ENCODE data around the gene TMEM205. TPM values are rescaled to one million over a fixed set of nuclear protein-coding genes. Genes with fewer than 3 reads are reported as not detected.

Gene TMEM205
- total RNA-seq, 1 experiment from 2014 or later = 93.1 TPM

DNA sequence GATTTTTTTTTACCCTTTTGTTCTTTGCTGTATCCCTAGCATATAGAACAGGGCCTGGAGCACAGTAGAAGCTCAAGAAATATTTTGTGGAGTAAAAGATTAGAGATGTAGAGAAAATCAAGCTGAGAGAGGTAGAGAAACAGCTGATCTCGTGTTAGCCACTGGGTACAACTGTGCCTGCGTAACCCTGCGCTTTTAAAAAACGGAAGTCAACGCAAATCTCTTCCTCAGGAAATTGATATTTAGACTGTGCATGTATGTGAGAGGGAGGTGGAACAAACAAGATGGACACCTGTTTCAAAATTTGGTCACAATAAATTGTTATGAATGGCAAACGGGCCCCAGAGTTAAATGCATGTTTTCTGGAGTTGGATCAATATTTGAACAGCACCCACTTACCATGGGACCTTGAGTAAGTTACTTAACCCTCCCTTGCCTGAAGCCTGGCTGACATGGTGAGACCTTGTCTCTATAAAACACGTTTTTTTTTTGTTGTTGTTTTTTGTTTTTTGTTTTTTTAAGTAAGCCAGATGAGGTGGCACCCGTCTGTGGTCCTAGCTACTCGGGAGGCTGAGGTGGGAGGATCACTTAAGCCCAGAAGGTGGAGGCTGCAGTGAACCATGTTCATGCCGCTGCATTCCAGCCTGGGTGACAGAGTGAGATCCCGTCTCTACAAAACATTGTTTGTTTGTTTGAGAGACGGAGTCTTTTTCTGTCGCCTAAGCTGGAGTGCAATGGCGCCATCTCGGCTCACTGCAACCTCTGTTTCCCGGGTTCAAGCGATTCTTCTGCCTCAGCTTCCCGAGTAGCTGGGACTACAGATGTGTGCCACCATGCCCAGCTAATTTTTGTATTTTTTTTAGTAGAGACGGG lies 41.3 kb upstream of the TMEM205 start:
- intact Hi-C loops (cut with micrococcal nuclease) = no loop called here
- Mint-ChIP-seq H3K36me3 (ENCODE audit: insufficient read depth, unreplicated experiment) (no peaks in the 10 kb centered on the region), H3K4me3 (ENCODE audit: unreplicated experiment) (no peak overlapping the region), H3K27me3 (ENCODE audit: insufficient read depth, unreplicated experiment) (no peaks in the 10 kb centered on the region), H3K9me3 (ENCODE audit: unreplicated experiment) (no peaks in the 10 kb centered on the region), H3K4me1 (ENCODE audit: insufficient read depth, unreplicated experiment) (no peaks in the 10 kb centered on the region), H3K27ac (ENCODE audit: low read depth, unreplicated experiment) (no peak overlapping the region)
- BruUV-seq (replicated peaks) = no TSS peak
- TF ChIP-seq, protein P1, sequence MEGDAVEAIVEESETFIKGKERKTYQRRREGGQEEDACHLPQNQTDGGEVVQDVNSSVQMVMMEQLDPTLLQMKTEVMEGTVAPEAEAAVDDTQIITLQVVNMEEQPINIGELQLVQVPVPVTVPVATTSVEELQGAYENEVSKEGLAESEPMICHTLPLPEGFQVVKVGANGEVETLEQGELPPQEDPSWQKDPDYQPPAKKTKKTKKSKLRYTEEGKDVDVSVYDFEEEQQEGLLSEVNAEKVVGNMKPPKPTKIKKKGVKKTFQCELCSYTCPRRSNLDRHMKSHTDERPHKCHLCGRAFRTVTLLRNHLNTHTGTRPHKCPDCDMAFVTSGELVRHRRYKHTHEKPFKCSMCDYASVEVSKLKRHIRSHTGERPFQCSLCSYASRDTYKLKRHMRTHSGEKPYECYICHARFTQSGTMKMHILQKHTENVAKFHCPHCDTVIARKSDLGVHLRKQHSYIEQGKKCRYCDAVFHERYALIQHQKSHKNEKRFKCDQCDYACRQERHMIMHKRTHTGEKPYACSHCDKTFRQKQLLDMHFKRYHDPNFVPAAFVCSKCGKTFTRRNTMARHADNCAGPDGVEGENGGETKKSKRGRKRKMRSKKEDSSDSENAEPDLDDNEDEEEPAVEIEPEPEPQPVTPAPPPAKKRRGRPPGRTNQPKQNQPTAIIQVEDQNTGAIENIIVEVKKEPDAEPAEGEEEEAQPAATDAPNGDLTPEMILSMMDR (IDR thresholded peaks at IDR 0.05; ENCODE audit: unreplicated experiment) = no peak
- DNase-seq (ENCODE audit: unreplicated experiment) = no peak
- ChIA-PET CTCF (interaction anchor here (0.6 kb wide), 1 partner anchor 65 kb away, joined by 3 read pairs; no protein-coding TSS in a partner anchor), POLR2A (interaction anchor here (1.3 kb wide), 1 partner anchor 11 kb away, joined by 3 read pairs; no protein-coding TSS in a partner anchor)

DNA sequence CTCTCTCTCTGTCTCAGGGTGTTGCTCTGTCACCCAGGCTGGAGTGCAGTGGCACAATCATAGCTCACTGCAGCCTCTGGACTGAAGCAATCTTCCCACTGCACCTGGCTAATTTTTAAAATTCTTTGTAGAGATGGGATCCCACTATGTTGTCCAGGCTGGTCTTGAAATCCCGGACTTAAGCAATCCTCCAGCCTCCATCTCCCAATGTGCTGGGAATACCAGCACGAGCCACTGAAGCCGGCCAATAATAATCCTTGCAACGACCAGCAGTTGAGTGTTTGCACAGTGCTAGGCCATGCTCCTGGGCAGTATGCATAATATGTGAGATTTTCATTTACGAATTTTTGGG lies 38.7 kb upstream of the TMEM205 start:
- H3K9me3 Mint-ChIP-seq (ENCODE audit: unreplicated experiment) = no peaks in the 10 kb centered on the region
- H3K4me3 Mint-ChIP-seq (ENCODE audit: unreplicated experiment) = no peak overlapping the region
- intact Hi-C loops (cut with micrococcal nuclease) = no loop called here
- ChIA-PET POLR2A (interaction anchor here (0.7 kb wide), 1 partner anchor 136 kb away, joined by 3 read pairs; no protein-coding TSS in a partner anchor), CTCF (interaction anchor here (0.7 to 1.2 kb wide), 3 partner anchors 9 to 494 kb away, joined by 3 to 4 read pairs (median 3); no protein-coding TSS in a partner anchor)
- no peaks in the 10 kb centered on the region for H3K27me3 Mint-ChIP-seq (ENCODE audit: insufficient read depth, unreplicated experiment)
- H3K4me1 Mint-ChIP-seq (ENCODE audit: insufficient read depth, unreplicated experiment) = peaks cover 17% of the 10 kb centered on the region
- TF ChIP-seq, protein P1 (IDR thresholded peaks at IDR 0.05; ENCODE audit: unreplicated experiment) = no peak
- no peak for DNase-seq (ENCODE audit: unreplicated experiment)
- H3K36me3 Mint-ChIP-seq (ENCODE audit: insufficient read depth, unreplicated experiment) = no peaks in the 10 kb centered on the region
- H3K27ac Mint-ChIP-seq (ENCODE audit: low read depth, unreplicated experiment) = no peak overlapping the region
- no TSS peak for BruUV-seq (replicated peaks)

DNA sequence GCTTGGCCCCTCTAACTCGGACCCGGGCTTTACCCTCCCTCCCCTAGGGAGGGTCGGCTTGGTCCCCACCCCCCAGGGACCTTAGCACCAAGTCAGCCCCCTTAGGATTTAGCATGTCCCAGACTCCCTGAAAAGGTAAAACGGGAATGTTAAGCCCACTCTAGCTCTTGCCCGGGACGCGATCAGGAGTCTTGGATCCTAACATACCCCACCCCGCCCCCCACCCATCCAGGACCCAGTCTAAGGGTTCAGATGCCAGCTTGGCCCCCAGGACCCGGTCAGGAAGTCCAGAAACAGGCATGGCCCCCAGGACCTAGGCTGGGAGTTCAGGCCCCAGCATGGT lies 37.6 kb upstream of the TMEM205 start:
- no TSS peak for BruUV-seq (replicated peaks)
- Mint-ChIP-seq H3K27ac (ENCODE audit: low read depth, unreplicated experiment) (no peak overlapping the region), H3K4me1 (ENCODE audit: insufficient read depth, unreplicated experiment) (peaks cover 20% of the 10 kb centered on the region), H3K9me3 (ENCODE audit: unreplicated experiment) (no peaks in the 10 kb centered on the region), H3K4me3 (ENCODE audit: unreplicated experiment) (no peak overlapping the region), H3K36me3 (ENCODE audit: insufficient read depth, unreplicated experiment) (no peaks in the 10 kb centered on the region), H3K27me3 (ENCODE audit: insufficient read depth, unreplicated experiment) (no peaks in the 10 kb centered on the region)
- no peak for DNase-seq (ENCODE audit: unreplicated experiment)
- CTCF ChIA-PET = interaction anchor here (0.6 to 1.8 kb wide), 3 partner anchors 8 to 177 kb away, joined by 3 to 8 read pairs (median 4); no protein-coding TSS in a partner anchor
- intact Hi-C loops (cut with micrococcal nuclease) = no loop called here
- TF ChIP-seq, protein P1 (IDR thresholded peaks at IDR 0.05; ENCODE audit: unreplicated experiment) = no peak
- POLR2A ChIA-PET = no interaction called here

DNA sequence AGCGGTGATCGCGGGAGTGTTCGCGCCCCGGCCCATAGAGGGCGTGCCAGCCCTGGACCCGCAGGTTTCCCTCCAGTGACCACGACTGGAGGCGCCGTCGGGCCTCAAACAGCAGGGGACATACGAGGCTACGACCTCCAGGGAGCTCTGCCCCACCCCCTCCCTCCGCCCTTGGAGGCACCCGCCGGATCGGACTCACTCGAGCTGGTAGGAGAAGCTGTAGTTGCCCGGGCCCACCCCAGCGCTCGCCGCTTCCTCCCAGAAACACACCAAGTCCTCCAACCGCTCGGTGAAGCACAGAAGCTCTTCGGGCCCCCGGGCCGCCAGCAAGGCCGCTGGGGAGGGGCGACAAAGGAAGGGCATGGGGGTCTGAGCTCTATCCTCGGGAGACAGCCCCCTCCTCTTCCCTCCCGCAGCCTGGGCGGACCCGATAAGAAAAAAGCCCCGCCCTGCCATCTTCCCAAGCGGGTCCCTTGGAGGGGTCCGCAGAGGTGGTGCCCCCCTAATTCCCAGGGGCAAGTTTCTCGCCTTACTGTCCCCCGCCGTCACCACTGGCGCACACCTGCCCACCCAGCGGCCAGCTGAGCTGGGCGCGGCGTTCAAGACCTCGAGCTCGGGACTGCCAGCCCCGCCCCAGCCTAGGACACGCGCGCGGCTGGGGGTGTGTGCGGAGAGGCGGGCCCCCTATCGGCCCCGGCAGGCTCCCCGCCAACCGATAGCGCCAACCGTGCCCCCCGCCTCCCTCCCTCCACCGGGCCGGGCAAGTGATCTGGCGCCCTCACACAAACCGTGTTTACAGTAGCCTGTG lies 37.0 kb upstream of the TMEM205 start:
- no TSS peak for BruUV-seq (replicated peaks)
- H3K36me3 Mint-ChIP-seq (ENCODE audit: insufficient read depth, unreplicated experiment) = no peaks in the 10 kb centered on the region
- intact Hi-C loops (cut with micrococcal nuclease) = no loop called here
- no peaks in the 10 kb centered on the region for H3K9me3 Mint-ChIP-seq (ENCODE audit: unreplicated experiment)
- TF ChIP-seq, protein P1 (IDR thresholded peaks at IDR 0.05; ENCODE audit: unreplicated experiment) = peak; percentile 61
- no peaks in the 10 kb centered on the region for H3K27me3 Mint-ChIP-seq (ENCODE audit: insufficient read depth, unreplicated experiment)
- H3K4me3 Mint-ChIP-seq (ENCODE audit: unreplicated experiment) = no peak overlapping the region
- ChIA-PET CTCF (interaction anchor here (0.7 to 1.8 kb wide), 5 partner anchors 8 to 99 kb away, joined by 3 to 8 read pairs (median 3); no protein-coding TSS in a partner anchor), POLR2A (no interaction called here)
- no peak overlapping the region for H3K27ac Mint-ChIP-seq (ENCODE audit: low read depth, unreplicated experiment)
- H3K4me1 Mint-ChIP-seq (ENCODE audit: insufficient read depth, unreplicated experiment) = peaks cover 24% of the 10 kb centered on the region
- no peak for DNase-seq (ENCODE audit: unreplicated experiment)

All from MCF 10A (cell line).